OCI-LY1 (cell line): ENCODE data around the gene PRKCE.

Experiments used
- H2AFZ ChIP-seq: fragments of 200-600 bp; sonication (generic), shearing (Covaris generic); 2 replicates; pipeline ENCODE4 v1.6.0; 2014; ENCODE audit warnings: antibody characterized with exemption, mild to moderate bottlenecking, low read length
- H3F3A ChIP-seq: fragments of 200-600 bp; sonication (generic), shearing (Covaris generic); 2 replicates; pipeline ENCODE4 v1.6.0; 2014; ENCODE audit warnings: mild to moderate bottlenecking, antibody characterized with exemption, low read length, moderate library complexity; ENCODE audit not compliant: insufficient read depth
- H3K27ac ChIP-seq: fragments of 200-600 bp; sonication (generic); 2 replicates; pipeline ENCODE4 v1.5.1; 2014; ENCODE audit warnings: low read length, mixed run types, mild to moderate bottlenecking, low read depth; ENCODE audit not compliant: poor library complexity, severe bottlenecking
- H3K27me3 ChIP-seq: fragments of 200-600 bp; sonication (generic); 2 replicates; pipeline ENCODE4 v1.6.0; 2014; ENCODE audit warnings: antibody characterized with exemption, mild to moderate bottlenecking, low read length, moderate library complexity; ENCODE audit not compliant: insufficient read depth
- H3K36me3 ChIP-seq: fragments of 200-600 bp; sonication (generic); 2 replicates; pipeline ENCODE4 v1.6.1; 2014; ENCODE audit warnings: mild to moderate bottlenecking, antibody characterized with exemption, low read length, moderate library complexity, mixed read lengths; ENCODE audit not compliant: insufficient read depth
- H3K4me1 ChIP-seq: fragments of 200-600 bp; sonication (generic); 2 replicates; pipeline ENCODE4 v1.5.1; 2014; ENCODE audit warnings: mild to moderate bottlenecking, low read length, moderate library complexity; ENCODE audit not compliant: insufficient read depth, severe bottlenecking
- H3K4me2 ChIP-seq: fragments of 200-600 bp; sonication (generic), shearing (Covaris generic); 2 replicates; pipeline ENCODE4 v1.6.1; 2014; ENCODE audit warnings: low read length
- H3K4me3 ChIP-seq: fragments of 200-600 bp; sonication (generic); 2 replicates; pipeline ENCODE4 v1.5.1; 2014; ENCODE audit warnings: low read length, low read depth, mild to moderate bottlenecking, mixed read lengths; ENCODE audit not compliant: poor library complexity, severe bottlenecking
- H3K79me2 ChIP-seq: fragments of 200-600 bp; shearing (Covaris generic); 2 replicates; pipeline ENCODE4 v1.6.1; 2016; ENCODE audit warnings: mixed run types, low read length, mixed read lengths; ENCODE audit not compliant: insufficient read depth
- H3K9ac ChIP-seq: fragments of 200-600 bp; sonication (generic), shearing (Covaris generic); 2 replicates; pipeline ENCODE4 v1.6.1; 2014; ENCODE audit warnings: mild to moderate bottlenecking, low read length, mixed read lengths
- H3K9me2 ChIP-seq: fragments of 200-600 bp; sonication (generic), shearing (Covaris generic); 2 replicates; pipeline ENCODE4 v1.6.1; 2014; ENCODE audit warnings: low read depth, mild to moderate bottlenecking, low read length, mixed read lengths
- H3K9me3 ChIP-seq: fragments of 200-600 bp; shearing (Covaris generic); 2 replicates; pipeline ENCODE4 v1.6.1; 2014; ENCODE audit warnings: low read length, mixed read lengths
- H4K20me1 ChIP-seq: fragments of 200-600 bp; sonication (generic), shearing (Covaris generic); 2 replicates; pipeline ENCODE4 v1.6.0; 2016; ENCODE audit warnings: mild to moderate bottlenecking, low read length; ENCODE audit not compliant: insufficient read depth
- CTCF ChIP-seq: fragments of 200-600 bp; sonication (generic), shearing (Covaris generic); IDR thresholded peaks from 2 replicates; pipeline ENCODE4 v1.5.1; 2017; ENCODE audit warnings: mild to moderate bottlenecking, antibody characterized with exemption, low read length, moderate library complexity, mixed read lengths
- EZH2 ChIP-seq: fragments of 200-600 bp; sonication (generic), shearing (Covaris generic); IDR thresholded peaks from 2 replicates; pipeline ENCODE4 v1.8.0; 2017; ENCODE audit warnings: borderline replicate concordance, mixed run types, mild to moderate bottlenecking, antibody characterized with exemption, low read length, moderate library complexity, mixed read lengths

The PRKCE gene

DNA sequence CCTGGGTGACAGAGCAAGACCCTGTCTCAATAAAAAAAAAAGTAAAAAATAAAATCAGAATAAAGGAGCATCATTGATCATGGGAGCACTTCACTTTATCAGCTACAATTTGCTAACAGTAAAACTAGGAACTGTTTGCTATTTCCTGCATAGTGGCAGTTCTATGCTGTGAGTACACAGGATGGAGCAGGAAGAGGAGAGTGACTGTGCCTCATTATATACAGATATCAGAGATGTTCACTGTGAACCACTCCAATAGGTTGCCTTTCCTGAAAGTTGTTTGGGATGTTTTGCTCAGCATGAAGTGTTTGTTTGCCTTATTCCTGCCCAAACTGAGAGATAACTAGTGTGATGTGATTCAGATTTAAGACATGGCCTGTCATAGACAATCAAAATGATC lies 494.4 kb downstream of the PRKCE start:
- Histone ChIP-seq H3K4me3 (no peak overlapping the region), H3K4me2 (no peak overlapping the region)
- TF ChIP-seq EZH2, result no peak
- TF ChIP-seq CTCF, result no peak

GRCh38 chr2:46146866-46147502 lies 495.5 kb downstream of the PRKCE start:
- H2AFZ ChIP-seq, result no peak overlapping the region
- no peaks in the 10 kb centered on the region for H4K20me1 ChIP-seq
- H3K27ac ChIP-seq, result no peak overlapping the region
- H3F3A ChIP-seq, result no peaks in the 10 kb centered on the region
- no peaks in the 10 kb centered on the region for H3K4me1 ChIP-seq
- H3K27me3 ChIP-seq, result no peaks in the 10 kb centered on the region
- H3K9ac ChIP-seq, result no peak overlapping the region
- no peak overlapping the region for H3K4me3 ChIP-seq
- H3K9me2 ChIP-seq, result no peaks in the 10 kb centered on the region
- H3K36me3 ChIP-seq, result 0 out of 2 replicates have a peak, but pooled peaks cover 5% of the 10 kb centered on the region
- no peak for TF ChIP-seq EZH2
- TF ChIP-seq CTCF, result no peak
- H3K4me2 ChIP-seq, result no peak overlapping the region
- H3K79me2 ChIP-seq, result no peaks in the 10 kb centered on the region
- no peaks in the 10 kb centered on the region for H3K9me3 ChIP-seq

More for the DNA sequence above, 494.4 kb downstream of the PRKCE start:
- Histone ChIP-seq H4K20me1 (no peaks in the 10 kb centered on the region), H3K36me3 (0 out of 2 replicates have a peak, but pooled peaks cover under 1% of the 10 kb centered on the region), H3K27me3 (no peaks in the 10 kb centered on the region), H3K27ac (no peak overlapping the region), H3F3A (no peaks in the 10 kb centered on the region), H3K9me3 (no peaks in the 10 kb centered on the region), H3K9ac (no peak overlapping the region), H2AFZ (no peak overlapping the region), H3K4me1 (no peaks in the 10 kb centered on the region), H3K9me2 (no peaks in the 10 kb centered on the region), H3K79me2 (no peaks in the 10 kb centered on the region)

- no peaks in the 10 kb centered on the region for H3K9me2 ChIP-seq
- no peaks in the 10 kb centered on the region for H3K27me3 ChIP-seq
- no peaks in the 10 kb centered on the region for H3K4me1 ChIP-seq
- 0 out of 2 replicates have a peak, but pooled peaks cover 5% of the 10 kb centered on the region for H3K36me3 ChIP-seq
- no peak overlapping the region for H3K27ac ChIP-seq
- no peak overlapping the region for H3K4me3 ChIP-seq
- no peak overlapping the region for H3K4me2 ChIP-seq
- no peaks in the 10 kb centered on the region for H4K20me1 ChIP-seq
- H3K9ac ChIP-seq, result no peak overlapping the region
- H3K9me3 ChIP-seq, result no peaks in the 10 kb centered on the region
- H3F3A ChIP-seq, result no peaks in the 10 kb centered on the region
- no peak for TF ChIP-seq EZH2
- TF ChIP-seq CTCF, result no peak
- H3K79me2 ChIP-seq, result no peaks in the 10 kb centered on the region
- H2AFZ ChIP-seq, result no peak overlapping the region
Observed at GRCh38 chr2:46147626-46148368, 496.3 kb downstream of the PRKCE start.
